Natural killer cell treated with Interleukin-12 subunit alpha and Interleukin-12 subunit beta and Interleukin-15 and Interleukin-18, amount 100 ng/mL, for 72 hours (primary cell): Measurements from ENCODE around the gene MAP2K6. TPM values are rescaled to one million over a fixed set of nuclear protein-coding genes. Genes with fewer than 3 reads are reported as not detected.

Experiments used
- ATAC-seq, 2 donors: fragments of 150-1000 bp; cut with Tn5 transposase in 1 of 2; sonication (Bioruptor Pico), chemical (Tn5 transposase) in 1 of 2; 2 replicates each; pipeline ENCODE4 v1.10.0; 2021
- DNase-seq: peaks from one replicate; pipeline ENCODE4 v3.0.0; 2022; ENCODE audit warnings: low spot score
- H3K27ac Mint-ChIP-seq, 2 donors: 1 replicate in 1 of 2; 2 replicates in 1 of 2; pipeline ENCODE4 v1.8.0; 2022; ENCODE audit warnings: mixed read lengths in 2 of 2, mild to moderate bottlenecking in 1 of 2, moderate library complexity in 1 of 2
- H3K27me3 Mint-ChIP-seq, 2 donors: 1 replicate in 1 of 2; 2 replicates in 1 of 2; pipeline ENCODE4 v1.8.0; 2022; ENCODE audit warnings: mixed read lengths in 2 of 2
- H3K36me3 Mint-ChIP-seq: one replicate; pipeline ENCODE4 v1.8.0; 2022; ENCODE audit warnings: mixed read lengths
- H3K4me1 Mint-ChIP-seq, 2 donors: 1 replicate in 1 of 2; 2 replicates in 1 of 2; pipeline ENCODE4 v1.8.0; 2022; ENCODE audit warnings: low read depth in 2 of 2, mixed read lengths in 2 of 2, mild to moderate bottlenecking in 1 of 2
- H3K4me3 Mint-ChIP-seq: one replicate; pipeline ENCODE4 v1.8.0; 2022; ENCODE audit warnings: mixed read lengths
- H3K9me3 Mint-ChIP-seq: 2 replicates; pipeline ENCODE4 v1.8.0; 2022; ENCODE audit warnings: mixed read lengths
- total RNA-seq, 2 donors: library from RNA; stranded (reverse); gene quantifications; one replicate each; pipeline ENCODE4 v1.2.3, GENCODE V29; 2022

MAP2K6 gene
- total RNA-seq, 2 donors from 2014 or later = 0.36 to 0.53 TPM

- DNase-seq (no peak), ATAC-seq (no peak)
- Mint-ChIP-seq H3K4me1 (peaks cover 11 to 19% of the 10 kb centered on the region in 2 donors), H3K27me3 (peaks cover 23 to 42% of the 10 kb centered on the region in 2 donors), H3K36me3 (no peaks in the 10 kb centered on the region), H3K27ac (no peak overlapping the region), H3K4me3 (peak overlapping the region; percentile 76), H3K9me3 (no peaks in the 10 kb centered on the region)
Observed at GRCh38 chr17:69579961-69580677, 165.6 kb downstream of the MAP2K6 start.

DNA sequence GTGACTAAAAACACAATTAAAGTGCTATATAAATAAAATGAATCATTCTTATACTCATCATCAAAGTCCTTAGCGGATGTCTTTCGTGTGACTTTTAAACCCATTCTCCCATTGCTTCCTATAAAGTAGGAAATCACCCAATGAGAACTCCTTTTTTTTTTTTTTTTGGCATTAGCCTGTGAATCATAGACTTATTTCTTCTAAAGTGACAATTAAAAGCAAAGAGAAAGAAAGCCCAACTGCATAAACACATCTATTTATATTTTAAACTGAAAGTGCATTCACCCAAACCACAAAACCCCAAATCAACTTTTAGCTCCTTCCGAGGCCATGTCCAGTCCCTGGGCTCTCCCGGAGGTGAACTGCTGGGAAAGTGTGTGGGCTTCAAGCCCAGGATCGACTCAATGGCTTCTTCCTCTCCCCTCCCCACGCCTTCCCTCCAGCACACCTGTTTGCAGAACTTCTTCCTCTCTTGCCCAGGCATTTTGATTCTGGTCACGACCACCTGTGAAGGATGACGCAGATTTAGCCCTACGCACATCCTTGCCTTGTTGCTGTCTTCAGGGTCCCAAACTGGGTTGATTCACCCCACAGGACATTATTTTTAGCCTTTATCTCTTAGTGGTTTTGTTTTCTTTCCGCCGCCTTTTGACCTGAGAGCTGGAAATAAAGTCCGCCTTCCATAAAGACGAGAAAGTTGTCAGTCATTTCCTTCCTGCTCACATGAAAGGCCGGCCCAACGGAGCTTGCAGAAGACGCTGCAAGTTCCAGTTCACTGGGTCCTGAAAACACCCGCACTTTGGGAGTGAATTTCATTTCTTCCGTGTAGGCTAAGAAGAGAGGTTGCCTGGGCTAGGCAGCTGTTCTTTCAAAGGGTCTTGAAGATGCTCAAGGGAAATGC lies 166.8 kb downstream of the MAP2K6 start:
- Mint-ChIP-seq H3K4me1 (peaks cover 9 to 19% of the 10 kb centered on the region in 2 donors), H3K9me3 (no peaks in the 10 kb centered on the region), H3K4me3 (peak overlapping the region; percentile 76), H3K36me3 (no peaks in the 10 kb centered on the region), H3K27ac (no peak overlapping the region), H3K27me3 (peaks cover 22 to 38% of the 10 kb centered on the region in 2 donors)
- DNase-seq = no peak
- ATAC-seq = peak; percentile 53 to 54

DNA sequence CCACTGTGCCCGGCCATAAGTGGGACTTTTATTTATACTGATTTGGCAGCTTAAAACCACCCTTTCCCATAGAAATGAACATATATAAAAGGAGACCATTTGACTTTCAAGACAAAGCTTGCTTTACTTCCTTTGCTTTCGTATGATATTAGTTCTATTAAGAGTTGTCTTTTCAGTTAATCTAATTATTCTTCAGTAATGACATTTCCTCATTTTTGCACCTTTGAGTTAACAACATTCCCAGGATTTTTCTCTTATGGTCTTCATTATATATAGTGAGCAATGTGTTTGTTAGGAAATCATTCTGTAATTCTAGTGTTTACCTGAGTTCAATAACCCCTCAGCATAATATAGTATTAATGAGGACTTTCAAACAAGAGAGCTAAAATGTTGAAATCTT lies 173.8 kb downstream of the MAP2K6 start:
- H3K27ac Mint-ChIP-seq = no peak overlapping the region
- H3K9me3 Mint-ChIP-seq = no peaks in the 10 kb centered on the region
- no peak overlapping the region for H3K4me3 Mint-ChIP-seq
- peaks cover 6 to 17% of the 10 kb centered on the region in 2 donors for H3K27me3 Mint-ChIP-seq
- no peak for DNase-seq
- H3K4me1 Mint-ChIP-seq = no peaks in the 10 kb centered on the region
- no peaks in the 10 kb centered on the region for H3K36me3 Mint-ChIP-seq
- ATAC-seq = no peak

- Mint-ChIP-seq H3K4me3 (no peak overlapping the region), H3K4me1 (no peaks in the 10 kb centered on the region), H3K27ac (no peak overlapping the region), H3K36me3 (no peaks in the 10 kb centered on the region), H3K9me3 (no peaks in the 10 kb centered on the region), H3K27me3 (peaks cover 9 to 16% of the 10 kb centered on the region in 2 donors)
- no peak for ATAC-seq
- no peak for DNase-seq
Observed at GRCh38 chr17:69588827-69589239, 174.3 kb downstream of the MAP2K6 start.

DNA sequence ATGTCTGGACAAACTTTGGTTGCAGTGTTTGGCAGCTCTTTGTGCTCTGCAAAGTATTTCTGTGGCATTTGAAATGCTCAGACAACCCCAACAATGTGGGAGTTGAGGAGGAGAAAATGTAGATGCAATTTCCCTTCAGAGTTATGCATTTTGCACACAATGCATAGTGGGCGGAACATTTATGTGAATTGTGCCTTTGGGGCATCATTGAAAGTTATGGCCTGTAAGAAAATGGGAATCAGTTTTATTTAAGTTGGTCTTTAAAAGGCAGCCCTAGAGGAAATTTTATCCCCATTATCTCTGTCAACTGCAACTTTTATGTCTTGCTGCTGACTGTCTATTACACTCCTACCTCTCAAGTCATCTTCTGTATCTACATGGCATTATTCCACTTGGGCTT lies 176.2 kb downstream of the MAP2K6 start:
- Mint-ChIP-seq H3K27me3 (peaks cover 8 to 10% of the 10 kb centered on the region in 2 donors), H3K4me3 (no peak overlapping the region), H3K27ac (no peak overlapping the region), H3K36me3 (no peaks in the 10 kb centered on the region), H3K9me3 (no peaks in the 10 kb centered on the region), H3K4me1 (no peaks in the 10 kb centered on the region)
- ATAC-seq (no peak), DNase-seq (no peak)

GRCh38 chr17:69592692-69593350 lies 178.3 kb downstream of the MAP2K6 start:
- no peaks in the 10 kb centered on the region for H3K36me3 Mint-ChIP-seq
- no peak overlapping the region for H3K27ac Mint-ChIP-seq
- H3K4me3 Mint-ChIP-seq = no peak overlapping the region
- peaks cover 7 to 8% of the 10 kb centered on the region in 2 donors for H3K27me3 Mint-ChIP-seq
- no peaks in the 10 kb centered on the region for H3K4me1 Mint-ChIP-seq
- no peaks in the 10 kb centered on the region for H3K9me3 Mint-ChIP-seq
- ATAC-seq (no peak), DNase-seq (no peak)

GRCh38 chr17:69593351-69593715 lies 178.8 kb downstream of the MAP2K6 start:
- Mint-ChIP-seq H3K36me3 (no peaks in the 10 kb centered on the region), H3K4me3 (no peak overlapping the region), H3K4me1 (no peaks in the 10 kb centered on the region), H3K27ac (no peak overlapping the region), H3K9me3 (no peaks in the 10 kb centered on the region), H3K27me3 (peaks cover 8 to 10% of the 10 kb centered on the region in 2 donors)
- no peak for ATAC-seq
- no peak for DNase-seq

DNA sequence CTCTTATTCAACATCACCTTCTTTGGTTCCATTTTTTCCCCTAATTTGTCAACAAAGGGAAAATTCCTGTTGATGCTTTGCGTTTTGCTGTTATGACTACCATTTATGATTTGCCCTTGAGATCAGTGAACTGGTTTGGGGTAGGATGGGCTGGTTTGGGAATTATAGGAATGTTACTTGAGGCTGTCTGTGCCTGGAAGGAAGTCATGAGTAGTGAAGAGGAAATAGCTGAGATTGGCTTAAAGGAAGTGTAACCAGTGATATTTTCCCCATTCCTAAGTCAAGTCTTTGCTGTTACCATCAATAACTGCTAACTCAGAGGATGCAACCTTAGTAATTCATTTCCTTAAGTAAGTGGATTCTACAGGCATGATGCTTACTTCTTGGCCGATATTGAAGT lies 179.2 kb downstream of the MAP2K6 start:
- no peak overlapping the region for H3K4me3 Mint-ChIP-seq
- H3K4me1 Mint-ChIP-seq = no peaks in the 10 kb centered on the region
- peaks cover 8 to 10% of the 10 kb centered on the region in 2 donors for H3K27me3 Mint-ChIP-seq
- no peak overlapping the region for H3K27ac Mint-ChIP-seq
- no peaks in the 10 kb centered on the region for H3K36me3 Mint-ChIP-seq
- H3K9me3 Mint-ChIP-seq = no peaks in the 10 kb centered on the region
- ATAC-seq (no peak), DNase-seq (no peak)

DNA sequence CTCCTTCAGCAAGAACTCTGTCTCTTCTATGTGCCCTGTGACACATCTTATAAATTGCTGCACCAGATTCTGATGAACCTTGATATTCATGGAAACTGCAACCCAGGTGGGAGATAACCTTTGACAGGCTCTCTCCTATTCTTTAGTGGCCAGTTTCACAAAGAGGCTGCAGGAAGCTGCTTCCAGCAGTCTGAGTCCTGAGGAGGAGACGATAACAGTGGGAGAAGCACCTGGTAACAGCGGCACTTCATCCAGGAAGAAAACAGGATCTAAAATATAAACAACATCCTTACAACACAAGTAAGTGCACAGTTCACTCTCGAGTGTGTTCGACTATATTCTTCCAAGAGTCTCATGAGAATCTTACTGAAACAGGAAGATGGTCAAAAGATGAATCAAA lies 180.1 kb downstream of the MAP2K6 start:
- Mint-ChIP-seq H3K4me3 (no peak overlapping the region), H3K27me3 (peaks cover 8 to 10% of the 10 kb centered on the region in 2 donors), H3K27ac (no peak overlapping the region), H3K9me3 (no peaks in the 10 kb centered on the region), H3K4me1 (no peaks in the 10 kb centered on the region), H3K36me3 (no peaks in the 10 kb centered on the region)
- no peak for DNase-seq
- no peak for ATAC-seq

- no peak for DNase-seq
- Mint-ChIP-seq H3K9me3 (no peaks in the 10 kb centered on the region), H3K27ac (no peak overlapping the region), H3K27me3 (peaks cover 8 to 10% of the 10 kb centered on the region in 2 donors), H3K36me3 (no peaks in the 10 kb centered on the region), H3K4me3 (no peak overlapping the region), H3K4me1 (no peaks in the 10 kb centered on the region)
- ATAC-seq = no peak
Observed at GRCh38 chr17:69596141-69596540, 181.6 kb downstream of the MAP2K6 start.

GRCh38 chr17:69597898-69598692 lies 183.6 kb downstream of the MAP2K6 start:
- no peak for ATAC-seq

DNA sequence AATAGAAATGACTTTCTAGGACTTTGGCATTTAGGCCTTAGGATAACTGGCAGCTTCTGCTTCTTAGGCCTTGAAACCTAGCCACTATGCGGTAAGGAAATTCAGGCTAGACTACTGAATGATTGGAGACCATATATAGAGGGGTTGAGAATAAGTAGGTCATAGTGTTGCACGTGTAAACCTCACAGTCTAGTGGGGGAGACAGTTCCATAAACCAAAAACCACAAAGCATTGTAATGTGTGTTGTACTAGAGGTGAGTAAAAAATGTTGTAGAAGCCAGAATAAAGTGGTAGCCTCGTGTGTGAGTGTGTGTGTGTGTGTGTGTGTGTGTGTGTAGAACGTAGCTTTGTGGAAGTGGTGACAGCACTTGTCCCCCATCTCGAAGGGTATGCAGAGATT lies 188.5 kb downstream of the MAP2K6 start:
- no peaks in the 10 kb centered on the region for H3K9me3 Mint-ChIP-seq
- no peaks in the 10 kb centered on the region for H3K36me3 Mint-ChIP-seq
- no peak for DNase-seq
- H3K4me3 Mint-ChIP-seq = no peak overlapping the region
- peak; percentile 67 to 74 for ATAC-seq
- no peak overlapping the region for H3K27ac Mint-ChIP-seq
- H3K27me3 Mint-ChIP-seq = peaks cover 6 to 8% of the 10 kb centered on the region in 2 donors
- H3K4me1 Mint-ChIP-seq = peaks cover 14 to 19% of the 10 kb centered on the region in 2 donors

More at GRCh38 chr17:69597898-69598692, 183.6 kb downstream of the MAP2K6 start:
- H3K9me3 Mint-ChIP-seq = no peaks in the 10 kb centered on the region
- H3K27ac Mint-ChIP-seq = no peak overlapping the region
- H3K36me3 Mint-ChIP-seq = no peaks in the 10 kb centered on the region
- H3K27me3 Mint-ChIP-seq = peaks cover 1 to 10% of the 10 kb centered on the region in 2 donors
- peaks cover 8 to 9% of the 10 kb centered on the region in 2 donors for H3K4me1 Mint-ChIP-seq
- no peak for DNase-seq
- no peak overlapping the region for H3K4me3 Mint-ChIP-seq
